ENCODE data around the gene RAB37.
A peak's percentile ranks its signal among the peaks of the same experiment; 100 is the strongest.

RAB37 gene

GRCh38 chr17:74782571-74782970 is 45.5 kb downstream of the RAB37 start:
- no peak for DNase-seq

- DNase-seq = no peak
These were observed 47.2 kb downstream of the RAB37 start for GRCh38 chr17:74784125-74784810.

GRCh38 chr17:74785096-74785980 is 48.3 kb downstream of the RAB37 start:
- DNase-seq = no peak

- DNase-seq = no peak
These were observed 48.9 kb downstream of the RAB37 start for GRCh38 chr17:74785981-74786360.

- DNase-seq = peak in 1 of 2 donors; percentile 70
These were observed 49.5 kb downstream of the RAB37 start for GRCh38 chr17:74786431-74787055.

GRCh38 chr17:74790161-74791058 is 53.4 kb downstream of the RAB37 start:
- DNase-seq = no peak

- DNase-seq = no peak
These were observed 55.6 kb downstream of the RAB37 start for GRCh38 chr17:74792586-74793105.

- DNase-seq = no peak
These were observed 58.4 kb downstream of the RAB37 start for GRCh38 chr17:74795327-74796020.

- no peak for DNase-seq
These were observed 59.2 kb downstream of the RAB37 start for GRCh38 chr17:74796211-74796610.

GRCh38 chr17:74796866-74797265 is 59.8 kb downstream of the RAB37 start:
- no peak for DNase-seq

Data from CD4-positive, alpha-beta T cell treated with Interleukin-1 beta for 1 hour (primary cell).